ENCODE data around the gene RBPJ.
"Not testable (repeated sequence)": the region's sequence is repeated elsewhere in the genome, so short reads cannot be mapped to it uniquely, and the experiment has no call there.

RBPJ gene

GRCh38 chr4:26342328-26343037 is 21.7 kb downstream of the RBPJ start:
- DNase-seq (ENCODE audit: low read depth in 2 of 2), result no peak

GRCh38 chr4:26343038-26343398 is 22.2 kb downstream of the RBPJ start:
- DNase-seq (ENCODE audit: low read depth in 2 of 2), result no peak

- no peak for DNase-seq (ENCODE audit: low read depth in 2 of 2)
Observed at GRCh38 chr4:26344901-26345564, 24.2 kb downstream of the RBPJ start.

GRCh38 chr4:26345565-26345938 is 24.7 kb downstream of the RBPJ start:
- no peak for DNase-seq (ENCODE audit: low read depth in 2 of 2)

GRCh38 chr4:26346203-26346620 is 25.4 kb downstream of the RBPJ start:
- DNase-seq (ENCODE audit: low read depth in 2 of 2), result no peak

- DNase-seq (ENCODE audit: low read depth in 2 of 2), result no peak
Observed at GRCh38 chr4:26349496-26349895, 28.7 kb downstream of the RBPJ start.

- no peak for DNase-seq (ENCODE audit: low read depth in 2 of 2)
Observed at GRCh38 chr4:26351685-26352084, 30.9 kb downstream of the RBPJ start.

GRCh38 chr4:26354491-26354890 is 33.7 kb downstream of the RBPJ start:
- DNase-seq (ENCODE audit: low read depth in 2 of 2), result no peak

GRCh38 chr4:26355392-26356052 is 34.7 kb downstream of the RBPJ start:
- no peak for DNase-seq (ENCODE audit: low read depth in 2 of 2)

GRCh38 chr4:26356081-26356501 is 35.3 kb downstream of the RBPJ start:
- DNase-seq (ENCODE audit: low read depth in 2 of 2), result no peak

- not testable (repeated sequence) for DNase-seq (ENCODE audit: low read depth in 2 of 2)
Observed at GRCh38 chr4:26359521-26359920, 38.7 kb downstream of the RBPJ start.

GRCh38 chr4:26360273-26360672 is 39.5 kb downstream of the RBPJ start:
- DNase-seq (ENCODE audit: low read depth in 2 of 2), result no peak

GRCh38 chr4:26360864-26361263 is 40.0 kb downstream of the RBPJ start:
- DNase-seq (ENCODE audit: low read depth in 2 of 2), result no peak

GRCh38 chr4:26361297-26361696 is 40.5 kb downstream of the RBPJ start:
- no peak for DNase-seq (ENCODE audit: low read depth in 2 of 2)

- DNase-seq (ENCODE audit: low read depth in 2 of 2), result no peak
Observed at GRCh38 chr4:26362745-26363439, 42.1 kb downstream of the RBPJ start.

- no peak for DNase-seq (ENCODE audit: low read depth in 2 of 2)
Observed at GRCh38 chr4:26365537-26366150, 44.8 kb downstream of the RBPJ start.

- DNase-seq (ENCODE audit: low read depth in 2 of 2), result no peak
Observed at GRCh38 chr4:26367811-26368210, 47.0 kb downstream of the RBPJ start.

- DNase-seq (ENCODE audit: low read depth in 2 of 2), result no peak
Observed at GRCh38 chr4:26368685-26369084, 47.9 kb downstream of the RBPJ start.

GRCh38 chr4:26369132-26369531 is 48.3 kb downstream of the RBPJ start:
- no peak for DNase-seq (ENCODE audit: low read depth in 2 of 2)

GRCh38 chr4:26369581-26369980 is 48.8 kb downstream of the RBPJ start:
- no peak for DNase-seq (ENCODE audit: low read depth in 2 of 2)

- no peak for DNase-seq (ENCODE audit: low read depth in 2 of 2)
Observed at GRCh38 chr4:26372076-26372475, 51.3 kb downstream of the RBPJ start.
